Measurements from ENCODE around the gene AKT2. TPM values are rescaled to one million over a fixed set of nuclear protein-coding genes. Genes with fewer than 3 reads are reported as not detected.

The AKT2 gene
- total RNA-seq, 3 donors from 2014 or later = 83.4 to 88.3 (median 84.9) TPM

DNA sequence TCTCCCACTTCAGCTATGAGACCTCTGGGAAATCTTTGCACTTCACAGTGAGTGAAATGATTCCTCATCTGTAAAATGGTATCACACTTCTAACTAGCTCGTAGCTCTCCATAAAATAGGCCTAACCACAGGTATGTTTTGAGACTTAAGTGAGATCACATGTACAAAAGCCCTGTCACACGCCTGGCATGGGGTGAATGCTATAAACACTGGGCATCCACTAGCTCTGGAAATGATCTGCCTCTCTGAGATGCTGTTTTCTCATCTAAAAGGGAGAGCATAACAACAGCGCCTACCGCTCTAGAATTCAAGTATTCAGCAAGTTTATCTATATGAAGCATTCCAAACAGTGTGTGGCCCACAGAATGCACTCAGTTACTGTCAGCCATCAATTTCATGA is 2.2 kb downstream of the AKT2 start:
- Histone ChIP-seq H3K27ac (no peak overlapping the region), H3K36me3 (no peaks in the 10 kb centered on the region), H3K4me1 (peaks cover 14 to 28% of the 10 kb centered on the region in 2 donors), H3K4me3 (no peak overlapping the region), H3K9me3 (no peaks in the 10 kb centered on the region), H3K27me3 (no peaks in the 10 kb centered on the region)
- intact Hi-C loops (cut with DNase I; ENCODE audit: low total_unique reads) = no loop called here
- no peak for DNase-seq (ENCODE audit: low spot score in 2 of 2)
- TF ChIP-seq, protein P1, sequence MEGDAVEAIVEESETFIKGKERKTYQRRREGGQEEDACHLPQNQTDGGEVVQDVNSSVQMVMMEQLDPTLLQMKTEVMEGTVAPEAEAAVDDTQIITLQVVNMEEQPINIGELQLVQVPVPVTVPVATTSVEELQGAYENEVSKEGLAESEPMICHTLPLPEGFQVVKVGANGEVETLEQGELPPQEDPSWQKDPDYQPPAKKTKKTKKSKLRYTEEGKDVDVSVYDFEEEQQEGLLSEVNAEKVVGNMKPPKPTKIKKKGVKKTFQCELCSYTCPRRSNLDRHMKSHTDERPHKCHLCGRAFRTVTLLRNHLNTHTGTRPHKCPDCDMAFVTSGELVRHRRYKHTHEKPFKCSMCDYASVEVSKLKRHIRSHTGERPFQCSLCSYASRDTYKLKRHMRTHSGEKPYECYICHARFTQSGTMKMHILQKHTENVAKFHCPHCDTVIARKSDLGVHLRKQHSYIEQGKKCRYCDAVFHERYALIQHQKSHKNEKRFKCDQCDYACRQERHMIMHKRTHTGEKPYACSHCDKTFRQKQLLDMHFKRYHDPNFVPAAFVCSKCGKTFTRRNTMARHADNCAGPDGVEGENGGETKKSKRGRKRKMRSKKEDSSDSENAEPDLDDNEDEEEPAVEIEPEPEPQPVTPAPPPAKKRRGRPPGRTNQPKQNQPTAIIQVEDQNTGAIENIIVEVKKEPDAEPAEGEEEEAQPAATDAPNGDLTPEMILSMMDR (IDR thresholded peaks at IDR 0.05) = no peak
- no peak for TF ChIP-seq POLR2A (IDR thresholded peaks at IDR 0.05)
- no peak for TF ChIP-seq POLR2AphosphoS5 (IDR thresholded peaks at IDR 0.05)

DNA sequence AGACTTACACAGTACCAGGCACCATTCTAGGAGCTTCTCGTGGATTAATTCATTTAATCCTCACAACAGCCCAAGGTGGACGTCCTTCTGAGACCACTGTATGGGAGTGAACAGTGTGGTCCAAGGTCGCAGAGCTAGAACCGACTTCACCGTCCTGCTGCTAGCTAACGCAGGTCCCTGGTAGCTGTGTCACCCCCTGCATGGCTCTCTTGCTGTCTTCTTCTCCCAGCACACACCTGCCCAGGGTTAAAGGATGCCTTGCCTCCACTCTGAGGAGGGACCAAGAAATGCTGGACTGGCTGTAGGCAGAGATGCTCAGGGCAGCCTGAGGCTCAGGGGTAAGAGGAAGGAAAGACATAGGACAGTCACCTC is 3.0 kb downstream of the AKT2 start:
- no peak overlapping the region for H3K27ac ChIP-seq
- TF ChIP-seq, protein P1 (IDR thresholded peaks at IDR 0.05) = no peak
- TF ChIP-seq POLR2AphosphoS5 (IDR thresholded peaks at IDR 0.05) = no peak
- TF ChIP-seq POLR2A (IDR thresholded peaks at IDR 0.05) = no peak
- no peak for DNase-seq (ENCODE audit: low spot score in 2 of 2)
- no peaks in the 10 kb centered on the region for H3K36me3 ChIP-seq
- H3K4me1 ChIP-seq = peaks cover 14 to 28% of the 10 kb centered on the region in 2 donors
- intact Hi-C loops (cut with DNase I; ENCODE audit: low total_unique reads) = no loop called here
- no peaks in the 10 kb centered on the region for H3K9me3 ChIP-seq
- H3K4me3 ChIP-seq = no peak overlapping the region
- no peaks in the 10 kb centered on the region for H3K27me3 ChIP-seq

DNA sequence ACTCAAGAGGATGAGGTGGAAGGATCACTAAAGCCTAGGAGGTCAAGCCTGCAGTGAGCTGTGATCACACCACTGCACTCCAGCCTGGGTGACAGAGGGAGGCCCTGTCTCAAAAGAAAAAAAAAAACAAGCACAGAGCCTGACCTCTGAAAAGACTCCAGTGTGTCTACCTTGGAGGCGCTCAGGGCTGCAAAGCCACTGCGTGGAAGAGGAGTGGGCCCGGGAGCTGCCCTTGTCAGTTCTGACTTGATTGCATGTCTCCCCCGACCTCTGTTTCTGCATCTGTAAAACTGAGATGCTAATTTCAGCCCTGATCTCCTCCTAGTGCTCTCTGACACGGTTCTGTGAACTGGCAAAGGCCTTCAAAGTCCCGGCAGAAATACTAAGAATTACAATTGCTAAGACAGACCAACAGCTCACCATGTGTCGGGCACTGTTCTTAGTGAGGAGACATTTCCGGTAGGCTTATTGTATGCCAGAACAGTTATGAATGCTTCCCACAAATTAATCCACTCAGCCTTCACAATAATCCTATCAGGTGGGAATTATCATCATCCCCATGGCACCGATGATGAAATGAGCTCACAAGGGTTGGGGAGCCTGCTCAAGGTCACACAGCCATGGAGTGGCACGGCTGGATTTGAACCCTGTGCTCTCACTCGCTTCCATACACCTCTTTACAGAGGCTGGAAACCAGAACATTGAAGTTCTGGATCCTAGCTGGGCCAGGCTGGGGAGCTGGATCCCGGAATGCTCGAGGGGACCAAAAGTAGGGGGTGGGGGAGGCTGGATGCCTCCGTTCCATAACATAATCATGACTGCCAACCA is 3.5 kb downstream of the AKT2 start:
- H3K4me3 ChIP-seq = no peak overlapping the region
- intact Hi-C loops (cut with DNase I; ENCODE audit: low total_unique reads) = no loop called here
- H3K27me3 ChIP-seq = no peaks in the 10 kb centered on the region
- H3K27ac ChIP-seq = no peak overlapping the region
- no peaks in the 10 kb centered on the region for H3K9me3 ChIP-seq
- H3K36me3 ChIP-seq = no peaks in the 10 kb centered on the region
- H3K4me1 ChIP-seq = peaks cover 14 to 28% of the 10 kb centered on the region in 2 donors
- no peak for TF ChIP-seq POLR2AphosphoS5 (IDR thresholded peaks at IDR 0.05)
- TF ChIP-seq POLR2A (IDR thresholded peaks at IDR 0.05) = no peak
- TF ChIP-seq, protein P1 (IDR thresholded peaks at IDR 0.05) = no peak
- DNase-seq (ENCODE audit: low spot score in 2 of 2) = no peak

DNA sequence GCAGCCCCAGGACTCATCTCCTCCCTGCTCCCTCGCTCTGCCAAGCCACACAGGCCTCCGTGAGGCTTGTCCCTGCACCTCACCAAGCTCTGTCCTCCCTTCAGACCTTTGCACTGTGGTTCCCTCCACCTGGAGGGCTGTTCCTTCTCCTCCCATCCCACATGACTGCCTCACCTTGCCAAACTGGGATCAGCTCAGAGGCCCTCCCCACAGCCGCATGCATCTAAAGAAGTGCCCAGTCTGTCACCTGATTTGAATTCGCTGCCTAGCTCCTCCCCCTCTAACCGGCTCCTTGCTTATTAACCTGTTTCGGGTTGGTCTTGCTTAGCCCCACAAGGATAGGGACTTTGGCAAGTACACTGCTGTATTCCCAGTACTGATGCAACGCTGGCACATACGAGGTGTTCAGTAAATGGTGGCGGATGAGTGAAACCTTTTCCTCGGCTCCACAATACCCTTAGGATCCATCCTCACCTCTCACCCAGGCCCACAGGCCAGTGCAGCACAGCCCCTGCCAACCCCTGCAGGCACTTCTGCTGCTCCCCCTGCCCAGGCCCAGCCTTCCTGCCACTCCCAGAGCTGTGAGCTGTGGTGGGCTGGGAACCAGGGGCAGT is 4.4 kb downstream of the AKT2 start:
- Histone ChIP-seq H3K4me3 (peak overlapping the region in 1 of 3 donors; percentile 30), H3K36me3 (no peaks in the 10 kb centered on the region), H3K9me3 (no peaks in the 10 kb centered on the region), H3K4me1 (peaks cover 11 to 28% of the 10 kb centered on the region in 2 donors), H3K27me3 (no peaks in the 10 kb centered on the region), H3K27ac (peak overlapping the region in 1 of 2 donors; percentile 64)
- intact Hi-C loops (cut with DNase I; ENCODE audit: low total_unique reads) = no loop called here
- no peak for TF ChIP-seq POLR2AphosphoS5 (IDR thresholded peaks at IDR 0.05)
- TF ChIP-seq POLR2A (IDR thresholded peaks at IDR 0.05) = no peak
- TF ChIP-seq, protein P1 (IDR thresholded peaks at IDR 0.05) = no peak
- DNase-seq (ENCODE audit: low spot score in 2 of 2) = peak in 1 of 2 donors; percentile 52

Measured in breast epithelium (tissue), 4 donors.